H1 (cell line): Measurements from ENCODE around the gene GBE1. TPM values are rescaled to one million over a fixed set of nuclear protein-coding genes. Genes with fewer than 3 reads are reported as not detected.

ENCODE experiments used
- CTCF ChIA-PET: fragments of 300-600 bp; sonication (Branson Sonifier 250); formaldehyde crosslinking; loops from one replicate; lab custom pipeline; 2021; ENCODE audit not compliant: partially characterized antibody; lab: Charles Lee
- POLR2A ChIA-PET: fragments of 300-600 bp; sonication (Branson Sonifier 250); formaldehyde crosslinking; loops from one replicate; lab custom pipeline; 2021; ENCODE audit warnings: inconsistent platforms; ENCODE audit not compliant: partially characterized antibody; lab: Charles Lee
- DNase-seq, 2 experiments: peaks; one replicate each; pipeline versions ENCODE4 v3.0.0 to v3.0.0-alpha.2; 2010 to 2022; ENCODE audit warnings: low spot score in 2 of 2, low read depth in 1 of 2, mixed read lengths in 1 of 2
- FAIRE-seq: peaks from 2 replicates; lab custom pipeline; 2011; peaks lifted over from hg19 to GRCh38; lab: Jason Lieb, UNC
- H2AFZ ChIP-seq: 2 replicates; pipeline ENCODE4 v1.8.1; 2012; ENCODE audit warnings: low read length, inconsistent platforms
- H2AK5ac ChIP-seq: 2 replicates; pipeline ENCODE4 v1.6.1; 2013; ENCODE audit warnings: low read depth, low read length
- H2BK120ac ChIP-seq: replicated peaks from 2 replicates; pipeline ENCODE3; 2013; ENCODE audit warnings: low read depth, low read length, inconsistent platforms
- H2BK12ac ChIP-seq: 2 replicates; pipeline ENCODE4 v1.6.1; 2013; ENCODE audit warnings: low read depth, low read length
- H2BK15ac ChIP-seq: 2 replicates; pipeline ENCODE4 v1.6.1; 2013; ENCODE audit warnings: low read length
- H2BK20ac ChIP-seq: 2 replicates; pipeline ENCODE4 v1.6.1; 2013; ENCODE audit warnings: low read length
- H2BK5ac ChIP-seq: 2 replicates; pipeline ENCODE4 v1.6.1; 2013; ENCODE audit warnings: low read depth, low read length
- H3K14ac ChIP-seq: 2 replicates; pipeline ENCODE4 v1.6.1; 2013; ENCODE audit warnings: inconsistent platforms; ENCODE audit not compliant: insufficient read length
- H3K18ac ChIP-seq: 2 replicates; pipeline ENCODE4 v1.6.1; 2013; ENCODE audit warnings: low read length; ENCODE audit errors: extremely low read depth
- H3K23ac ChIP-seq: 2 replicates; pipeline ENCODE4 v1.6.1; 2013; ENCODE audit warnings: inconsistent platforms; ENCODE audit not compliant: insufficient read length
- H3K23me2 ChIP-seq: 2 replicates; pipeline ENCODE4 v1.6.1; 2013; ENCODE audit warnings: low read depth, low read length
- H3K27ac ChIP-seq: 2 replicates; pipeline ENCODE4 v1.6.1; 2011; ENCODE audit warnings: low read depth, low read length, inconsistent platforms
- H3K27me3 ChIP-seq, 4 experiments: replicated peaks in 1 of 4; 1 replicate in 1 of 4; 2 replicates in 3 of 4; pipeline versions ENCODE4 v1.6.1 to v1.8.1; 2011 to 2013; ENCODE audit warnings: low read length in 3 of 4, mild to moderate bottlenecking in 3 of 4, inconsistent platforms in 2 of 4, mixed read lengths in 2 of 4, moderate library complexity in 1 of 4; ENCODE audit not compliant: control insufficient read depth in 3 of 4, insufficient read depth in 3 of 4; ENCODE audit errors: extremely low read depth in 1 of 4
- H3K36me3 ChIP-seq, 4 experiments: 2 replicates each; pipeline versions ENCODE4 v1.6.1 to v1.8.1; 2011 to 2013; ENCODE audit warnings: mild to moderate bottlenecking in 4 of 4, low read length in 3 of 4, moderate library complexity in 2 of 4, control low read depth in 1 of 4, inconsistent platforms in 1 of 4; ENCODE audit not compliant: insufficient read depth in 4 of 4, control insufficient read depth in 2 of 4
- H3K4ac ChIP-seq: replicated peaks from 2 replicates; pipeline ENCODE3; 2013; ENCODE audit warnings: low read length, low read depth, mixed read lengths, inconsistent platforms; ENCODE audit not compliant: insufficient read length
- H3K4me1 ChIP-seq, 4 experiments: replicated peaks in 1 of 4; 1 replicate in 1 of 4; 2 replicates in 3 of 4; pipeline versions ENCODE4 v1.6.1 to v1.8.1; 2011 to 2013; ENCODE audit warnings: low read length in 3 of 4, inconsistent platforms in 2 of 4, mixed read lengths in 1 of 4; ENCODE audit not compliant: insufficient read depth in 4 of 4, control insufficient read depth in 3 of 4
- H3K4me2 ChIP-seq, 2 experiments: 2 replicates each; pipeline versions ENCODE4 v1.6.1 to v1.8.1; 2011 to 2013; ENCODE audit warnings: low read depth in 2 of 2, low read length in 2 of 2, control low read depth in 1 of 2, inconsistent platforms in 1 of 2, mild to moderate bottlenecking in 1 of 2; ENCODE audit not compliant: insufficient read depth in 1 of 2
- H3K4me3 ChIP-seq, 4 experiments: fragments of 200-600, 300-600 bp in 1 of 4; sonication (generic), shearing (Covaris generic), sonication (Bioruptor Twin) in 1 of 4; 2 replicates each; pipeline versions ENCODE4 v1.5.1 to v1.8.1; 2011 to 2016; ENCODE audit warnings: low read length in 4 of 4, low read depth in 3 of 4, control low read depth in 2 of 4, inconsistent platforms in 2 of 4, mild to moderate bottlenecking in 2 of 4, mixed read lengths in 1 of 4, moderate library complexity in 1 of 4; ENCODE audit not compliant: insufficient read depth in 2 of 4; ENCODE audit errors: extremely low read depth in 1 of 4
- H3K56ac ChIP-seq: replicated peaks from 2 replicates; pipeline ENCODE3; 2013; ENCODE audit warnings: low read depth, mild to moderate bottlenecking, mixed read lengths, low read length, inconsistent platforms; ENCODE audit not compliant: insufficient read length
- H3K79me1 ChIP-seq: 2 replicates; pipeline ENCODE4 v1.6.1; 2013; ENCODE audit warnings: low read depth, low read length, control low read depth
- H3K79me2 ChIP-seq, 2 experiments: 2 replicates each; pipeline versions ENCODE4 v1.6.1 to v1.8.1; 2012 to 2013; ENCODE audit warnings: low read length in 2 of 2, mild to moderate bottlenecking in 2 of 2, inconsistent platforms in 1 of 2; ENCODE audit not compliant: insufficient read depth in 2 of 2, control insufficient read depth in 1 of 2
- H3K9ac ChIP-seq, 4 experiments: replicated peaks in 1 of 4; 1 replicate in 1 of 4; 2 replicates in 3 of 4; pipeline versions ENCODE4 v1.6.1 to v1.8.1; 2011 to 2013; ENCODE audit warnings: low read depth in 3 of 4, low read length in 3 of 4, control low read depth in 2 of 4, mild to moderate bottlenecking in 2 of 4, moderate library complexity in 2 of 4, inconsistent platforms in 1 of 4; ENCODE audit errors: extremely low read depth in 1 of 4
- H3K9me3 ChIP-seq, 2 experiments: 2 replicates each; pipeline versions ENCODE4 v1.6.1 to v1.8.1; 2012 to 2013; ENCODE audit warnings: mild to moderate bottlenecking in 2 of 2, moderate library complexity in 2 of 2, control low read depth in 1 of 2, inconsistent platforms in 1 of 2, low read depth in 1 of 2, low read length in 1 of 2, mixed read lengths in 1 of 2; ENCODE audit not compliant: insufficient read depth in 2 of 2
- H4K20me1 ChIP-seq, 2 experiments: replicated peaks in 1 of 2; 2 replicates each; pipeline versions ENCODE3 to v1.8.1; 2011 to 2013; ENCODE audit warnings: inconsistent platforms in 2 of 2, low read length in 2 of 2, mild to moderate bottlenecking in 1 of 2; ENCODE audit not compliant: insufficient read depth in 2 of 2, control insufficient read depth in 1 of 2
- H4K5ac ChIP-seq: 2 replicates; pipeline ENCODE4 v1.6.1; 2013; ENCODE audit warnings: low read length, low read depth, mixed read lengths, inconsistent platforms; ENCODE audit not compliant: insufficient read length
- H4K8ac ChIP-seq: 2 replicates; pipeline ENCODE4 v1.8.0; 2013; ENCODE audit warnings: mild to moderate bottlenecking, moderate library complexity, low read length, inconsistent platforms; ENCODE audit not compliant: insufficient read depth; ENCODE audit errors: extremely low read depth
- H4K91ac ChIP-seq: replicated peaks from 2 replicates; pipeline ENCODE3; 2013; ENCODE audit warnings: low read length, mixed read lengths, inconsistent platforms; ENCODE audit not compliant: insufficient read length
- ASH2L ChIP-seq: fragments of 200-600, 300-600 bp; sonication (generic); IDR thresholded peaks from one replicate; pipeline ENCODE4 v1.7.1; 2017; ENCODE audit warnings: low read length
- BACH1 ChIP-seq: IDR thresholded peaks from 2 replicates; pipeline ENCODE4 v1.6.1; 2012; ENCODE audit warnings: low read length, improper control_type of control experiment
- CBX5 ChIP-seq: fragments of 300-800, 300-1000 bp; sonication (generic); IDR thresholded peaks from 2 replicates; pipeline ENCODE4 v1.7.1; 2016; ENCODE audit warnings: antibody characterized with exemption, low read length, low read depth
- CREB1 ChIP-seq: IDR thresholded peaks from 2 replicates; pipeline ENCODE4 v1.6.1; 2012; ENCODE audit warnings: inconsistent platforms
- EZH2 ChIP-seq: fragments of 200-600 bp; sonication (generic); IDR thresholded peaks from 2 replicates; pipeline ENCODE4 v1.7.1; 2012; ENCODE audit warnings: low read depth, mild to moderate bottlenecking, moderate library complexity, low read length, inconsistent platforms; ENCODE audit not compliant: severe bottlenecking
- GTF2F1 ChIP-seq: IDR thresholded peaks from 2 replicates; pipeline ENCODE4 v1.6.1; 2012; ENCODE audit warnings: low read depth, low read length, improper control_type of control experiment, borderline replicate concordance
- KDM1A ChIP-seq: fragments of 200-600, 300-600 bp; sonication (generic); IDR thresholded peaks from 2 replicates; pipeline ENCODE4 v1.7.1; 2016; ENCODE audit warnings: mild to moderate bottlenecking, low read length, borderline replicate concordance
- KDM5A ChIP-seq: fragments of 200-600 bp; IDR thresholded peaks from 2 replicates; pipeline ENCODE4 v1.7.1; 2012; ENCODE audit warnings: mild to moderate bottlenecking, low read length, inconsistent platforms, mixed read lengths
- POU5F1 ChIP-seq: IDR thresholded peaks from 2 replicates; pipeline ENCODE4 v1.6.1; 2011; ENCODE audit warnings: low read depth, mild to moderate bottlenecking, low read length, moderate library complexity
- RAD21 ChIP-seq, 2 experiments: IDR thresholded peaks in 1 of 2; conservative IDR thresholded peaks in 1 of 2; 2 replicates each; pipeline ENCODE4 v1.6.1; 2011; ENCODE audit warnings: low read depth in 2 of 2, low read length in 2 of 2, improper control_type of control experiment in 1 of 2, inconsistent platforms in 1 of 2, mild to moderate bottlenecking in 1 of 2, moderate library complexity in 1 of 2
- RBBP5 ChIP-seq: IDR thresholded peaks from 2 replicates; pipeline ENCODE4 v1.7.1; 2012; ENCODE audit warnings: low read depth, mild to moderate bottlenecking, inconsistent platforms, low read length, moderate library complexity, borderline replicate concordance
- TBP ChIP-seq: IDR thresholded peaks from 2 replicates; pipeline ENCODE4 v1.6.1; 2011; ENCODE audit warnings: low read depth, low read length, improper control_type of control experiment
- YY1 ChIP-seq: IDR thresholded peaks from 2 replicates; pipeline ENCODE4 v1.6.1; 2011; ENCODE audit warnings: low read depth, mild to moderate bottlenecking, low read length
- WGBS, 2 experiments: shearing (Covaris generic) in 1 of 2; methylation state at CpG; one replicate each; pipeline versions ENCODE4 v1.1.6 to v1.1.7; 2013 to 2015; ENCODE audit warnings: low lambda C conversion rate in 2 of 2, mixed read lengths in 2 of 2, inconsistent platforms in 1 of 2, low coverage in 1 of 2, missing lambda C conversion rate in 1 of 2; ENCODE audit not compliant: insufficient replicate concordance in 2 of 2, insufficient coverage in 1 of 2, insufficient read length in 1 of 2; ENCODE audit errors: extremely low coverage in 1 of 2, missing lambda C conversion rate in 1 of 2; 5-methylcytosine and 5-hydroxymethylcytosine counted together
- polyA plus RNA-seq, 7 experiments: library from polyadenylated mRNA; depleted of rRNA in 3 of 7; stranded (reverse) in 5 of 7; unstranded in 2 of 7; fragments of >200 nt in 5 of 7; fragments of 200-250 nt in 2 of 7; gene quantifications; 1 replicate in 5 of 7; 2 replicates in 1 of 7; 4 replicates in 1 of 7; pipeline versions ENCODE4 v1.2.1 to v1.2.3, GENCODE V29; 2011 to 2013; ENCODE audit warnings: missing spikeins in 2 of 7, mixed read lengths in 2 of 7
- total RNA-seq: library from RNA; stranded (reverse); fragmentation: NEBNext Ultra II Directional; extraction: Animal tissue kit (Norgen Biotek cat#: 25700); gene quantifications from 2 replicates; pipeline ENCODE4 v1.2.1, GENCODE V29; 2021
- TF ChIP-seq, protein P1 (sequence below): IDR thresholded peaks from 2 replicates; pipeline ENCODE4 v1.6.1; 2011; ENCODE audit warnings: low read length, improper control_type of control experiment

Gene GBE1
- total and polyA plus RNA-seq, 2 of the 8 experiments (the other 6 are each of a cell fraction or from before 2014, with no cell fraction given) = 3.3 to 7.3 TPM

GRCh38 chr3:81740731-81741130 is 20.7 kb downstream of the GBE1 start:
- Histone ChIP-seq H4K91ac (no peak overlapping the region), H4K20me1 (no peaks in the 10 kb centered on the region), H3K23me2 (no peaks in the 10 kb centered on the region), H3K4me3 (no peak overlapping the region), H3K4me1 (0 out of 7 replicates have a peak, but pooled peaks cover 0 to 2% (median 0%) of the 10 kb centered on the region in 4 experiments), H3K18ac (no peak overlapping the region), H4K8ac (no peak overlapping the region), H2AK5ac (no peak overlapping the region), H2BK120ac (no peak overlapping the region), H2AFZ (no peak overlapping the region), H3K56ac (no peak overlapping the region), H3K36me3 (no peaks in the 10 kb centered on the region), H4K5ac (no peak overlapping the region), H3K27ac (no peak overlapping the region), H3K4me2 (no peak overlapping the region), H3K4ac (no peak overlapping the region), H2BK12ac (no peak overlapping the region), H3K27me3 (no peaks in the 10 kb centered on the region), H3K14ac (no peak overlapping the region), H3K23ac (no peak overlapping the region), H3K79me1 (no peaks in the 10 kb centered on the region), H3K9ac (no peak overlapping the region), H2BK5ac (no peak overlapping the region), H3K79me2 (no peaks in the 10 kb centered on the region), H3K9me3 (no peaks in the 10 kb centered on the region), H2BK20ac (no peak overlapping the region), H2BK15ac (no peak overlapping the region)
- FAIRE-seq = no peak
- WGBS, 2 experiments = 100% methylated on average over 1 of the region's 1 CpG; no CpG with 5 or more reads in 1 of the 2 experiments
- no peak for DNase-seq
- CTCF ChIA-PET = interaction anchor here (0.7 kb wide), 1 partner anchor 15 kb away, joined by 3 read pairs; no protein-coding TSS in a partner anchor
- POLR2A ChIA-PET = no interaction called here
- no peak for TF ChIP-seq BACH1
- TF ChIP-seq EZH2 = no peak
- TF ChIP-seq YY1 = no peak
- no peak for TF ChIP-seq KDM1A
- no peak for TF ChIP-seq CBX5
- TF ChIP-seq KDM5A = no peak
- no peak for TF ChIP-seq POU5F1
- no peak for TF ChIP-seq RAD21 (IDR thresholded peaks at IDR 0.05 in 1 of 2, conservative IDR thresholded peaks at IDR 0.05 in 1 of 2; ENCODE audit: low read depth in 2 of 2, low read length in 2 of 2)
- TF ChIP-seq GTF2F1 = no peak
- no peak for TF ChIP-seq RBBP5
- TF ChIP-seq, protein P1, sequence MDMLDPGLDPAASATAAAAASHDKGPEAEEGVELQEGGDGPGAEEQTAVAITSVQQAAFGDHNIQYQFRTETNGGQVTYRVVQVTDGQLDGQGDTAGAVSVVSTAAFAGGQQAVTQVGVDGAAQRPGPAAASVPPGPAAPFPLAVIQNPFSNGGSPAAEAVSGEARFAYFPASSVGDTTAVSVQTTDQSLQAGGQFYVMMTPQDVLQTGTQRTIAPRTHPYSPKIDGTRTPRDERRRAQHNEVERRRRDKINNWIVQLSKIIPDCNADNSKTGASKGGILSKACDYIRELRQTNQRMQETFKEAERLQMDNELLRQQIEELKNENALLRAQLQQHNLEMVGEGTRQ = no peak
- TF ChIP-seq TBP = no peak
- TF ChIP-seq ASH2L = no peak
- TF ChIP-seq CREB1 = no peak
